Non-pigmented ciliary epithelial cell (primary cell): ENCODE data around the gene MCF2L2.

ENCODE experiments used
- DNase-seq: peaks from one replicate; pipeline ENCODE4 v3.0.0-alpha.2; 2010; ENCODE audit warnings: low read depth

Gene MCF2L2

DNA sequence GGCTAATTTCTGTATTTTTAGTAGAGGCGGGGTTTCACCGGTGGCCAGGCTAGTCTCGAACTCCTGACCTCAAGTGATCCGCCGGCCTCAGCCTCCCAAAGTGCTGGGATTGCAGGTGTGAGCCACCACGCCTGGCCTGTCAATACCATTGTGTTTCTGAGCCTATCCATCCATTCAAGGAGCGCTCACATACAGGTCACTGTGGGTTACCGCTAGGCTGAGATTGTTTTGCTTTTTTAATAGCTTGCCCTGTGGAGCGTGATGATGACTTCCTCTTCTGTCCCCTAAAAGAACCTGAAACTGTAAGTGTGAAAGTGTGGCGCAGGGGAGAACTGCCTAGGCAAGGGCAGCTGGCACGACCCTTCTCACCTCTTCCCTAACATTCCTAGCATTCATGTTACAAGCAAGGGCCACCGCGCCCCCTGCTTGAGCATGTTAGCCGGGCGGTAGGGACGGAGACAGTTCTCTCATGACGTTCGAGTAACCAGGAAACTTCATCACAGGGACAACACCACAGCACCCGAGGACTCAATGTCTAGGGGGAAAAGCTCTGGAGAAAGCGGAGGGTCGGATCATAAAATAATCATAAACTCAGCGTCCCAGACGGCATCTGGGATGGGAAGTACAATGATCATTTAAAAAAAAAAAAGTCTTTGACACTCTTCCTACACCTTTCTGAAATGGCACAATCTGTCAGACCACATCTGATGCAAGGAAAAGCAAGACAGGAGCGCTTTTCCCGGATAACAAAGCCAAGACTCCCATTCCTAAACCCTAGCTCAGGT is 266.7 kb downstream of the MCF2L2 start:
- DNase-seq, result no peak

DNA sequence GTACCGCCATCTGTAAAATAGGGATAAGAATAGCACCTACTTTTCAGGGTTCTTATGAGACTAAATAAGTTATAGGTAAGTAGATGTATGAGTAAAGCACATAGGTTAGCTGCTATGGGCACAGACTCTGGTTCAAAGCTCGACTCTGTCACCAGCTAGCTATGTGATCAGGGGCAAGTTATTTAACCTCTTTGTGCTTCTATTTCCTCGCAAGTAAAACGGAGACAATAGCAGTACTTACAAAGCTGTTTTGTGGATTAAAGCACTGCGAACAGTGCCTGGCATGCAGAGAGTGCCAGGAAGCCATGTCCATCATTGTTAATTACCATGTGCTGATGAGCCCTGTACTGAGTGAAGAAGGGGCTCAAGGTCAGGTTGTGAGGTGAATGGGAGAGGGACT is 267.8 kb downstream of the MCF2L2 start:
- no peak for DNase-seq

DNA sequence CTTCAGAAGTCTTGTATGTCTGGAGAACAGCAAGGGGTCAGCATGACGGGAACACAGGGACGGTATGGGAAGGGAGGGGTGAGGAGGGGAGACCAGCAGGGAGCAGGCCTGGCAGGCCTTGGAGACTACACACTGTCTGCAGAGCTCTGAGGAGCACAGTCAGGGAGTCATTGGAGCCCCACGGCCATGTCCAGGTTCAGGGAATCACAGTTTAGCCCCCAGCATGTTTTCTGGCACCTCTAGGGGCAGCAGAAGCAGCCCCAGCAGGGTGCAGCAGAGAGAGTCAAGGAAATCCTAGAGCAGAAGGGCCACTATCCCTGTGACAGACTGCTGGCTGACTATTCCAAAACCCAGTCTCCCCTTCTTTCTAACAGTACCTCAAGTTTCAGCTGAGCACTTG is 269.1 kb downstream of the MCF2L2 start:
- DNase-seq, result no peak

DNA sequence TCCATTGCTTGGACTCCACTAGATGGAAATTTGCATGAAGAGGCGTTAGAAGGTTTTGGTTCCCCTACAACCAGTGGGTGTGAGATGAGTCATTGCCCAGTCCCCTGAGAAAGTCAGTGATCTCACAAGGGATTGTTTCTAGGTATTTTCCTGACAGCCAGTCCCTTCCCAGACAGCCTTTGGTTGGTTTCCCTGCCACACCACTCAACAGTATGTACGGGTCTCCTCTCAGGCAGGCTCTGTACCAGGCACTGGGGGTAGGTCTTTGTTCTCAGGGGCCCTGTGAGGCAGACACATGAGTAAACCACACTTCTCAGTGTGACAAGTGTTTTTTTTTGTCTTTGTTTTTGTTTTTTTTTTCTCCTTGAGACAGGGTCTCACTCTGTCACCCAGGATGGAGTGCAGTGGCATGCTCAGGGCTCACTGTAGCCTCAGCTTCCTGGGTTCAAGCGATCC is 269.8 kb downstream of the MCF2L2 start:
- peak; percentile 68 for DNase-seq

DNA sequence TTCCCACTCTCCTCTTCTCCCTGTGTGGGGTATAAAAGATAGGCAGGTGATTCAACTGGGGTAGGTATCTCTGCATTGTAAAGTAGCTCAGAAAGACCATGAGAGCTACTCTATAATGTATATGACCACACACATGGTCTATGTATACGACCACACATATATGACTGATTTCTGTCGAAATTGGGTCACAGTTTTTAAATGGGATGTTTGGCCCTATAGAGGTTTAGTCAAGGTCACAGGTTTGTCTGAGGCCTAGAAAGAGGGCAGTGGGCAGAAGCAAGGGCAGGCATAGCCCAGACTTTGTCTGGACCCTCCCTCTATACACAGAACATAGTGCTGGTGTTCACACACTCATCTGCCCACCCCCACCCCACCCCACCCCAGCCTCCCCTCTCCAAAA is 270.3 kb downstream of the MCF2L2 start:
- DNase-seq, result no peak

DNA sequence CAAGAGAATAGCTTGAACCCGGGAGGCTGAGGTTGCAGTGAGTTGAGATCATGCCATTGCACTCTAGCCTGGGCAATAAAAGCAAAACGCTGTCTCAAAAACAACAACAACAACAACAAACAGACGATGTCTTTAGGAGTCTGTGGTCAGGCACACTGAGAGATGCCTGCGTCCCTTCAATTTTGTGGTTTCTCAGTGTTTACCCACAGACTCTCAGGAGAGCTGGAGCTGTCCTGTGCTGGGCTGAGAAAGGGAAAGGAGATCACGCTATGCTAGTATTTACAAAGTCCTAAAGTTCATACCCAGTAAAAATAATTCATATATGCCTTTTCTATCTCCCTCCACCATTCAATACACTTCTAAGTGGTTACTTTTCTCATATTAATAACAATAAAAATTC is 272.2 kb downstream of the MCF2L2 start:
- no peak for DNase-seq

DNA sequence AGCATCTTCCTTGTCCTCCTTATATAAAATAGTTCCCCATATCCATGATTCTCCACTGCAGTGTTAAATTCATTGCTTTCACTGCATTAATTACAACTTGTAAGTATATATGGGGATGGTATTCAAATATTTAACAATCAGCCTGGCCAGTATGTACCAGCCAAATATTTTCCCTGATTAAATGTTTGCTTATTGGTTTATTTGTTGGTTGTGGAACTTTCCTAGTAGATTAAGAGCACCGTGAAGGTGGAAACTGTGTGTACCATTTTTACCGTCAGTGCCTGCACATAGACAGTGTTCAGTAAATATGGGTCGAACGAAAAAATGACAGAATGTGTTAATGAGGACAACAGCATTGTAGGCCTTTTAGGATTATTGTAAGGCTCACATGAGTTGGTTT is 272.9 kb downstream of the MCF2L2 start:
- DNase-seq, result no peak

DNA sequence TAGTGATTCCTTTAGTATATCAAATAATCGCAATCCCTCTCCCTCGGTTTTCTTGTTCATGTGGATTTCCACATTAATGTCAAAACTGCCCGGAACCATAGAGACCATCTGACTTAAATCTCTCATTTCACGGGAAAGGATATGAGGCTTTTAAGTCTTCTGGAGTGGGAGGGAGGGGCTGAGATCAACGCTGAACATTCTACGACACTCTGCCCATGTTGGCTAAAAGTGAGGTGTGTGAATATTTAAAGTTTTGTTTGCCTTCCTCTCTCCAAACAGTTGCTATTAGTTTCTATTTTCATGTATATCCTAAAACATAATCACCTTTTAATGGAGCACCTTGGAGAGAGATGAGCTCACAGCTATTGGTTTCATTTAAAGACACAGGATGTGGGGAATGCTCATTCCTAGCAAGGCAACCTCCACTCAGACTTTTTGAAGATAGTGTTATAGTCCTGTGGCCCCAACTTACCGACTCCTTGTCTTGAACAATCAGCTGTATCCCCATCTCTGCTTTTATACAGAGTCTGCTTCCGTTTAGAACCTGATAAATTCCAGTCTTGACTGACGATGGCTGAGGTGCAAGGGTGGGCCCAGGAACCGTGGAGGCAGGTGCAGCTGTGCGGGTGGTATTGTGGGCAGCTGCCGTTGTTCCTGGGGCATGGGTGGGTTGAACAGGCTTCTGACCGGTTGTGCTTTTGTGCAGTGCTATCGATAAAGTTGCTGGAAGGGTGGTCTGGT is 275.0 kb downstream of the MCF2L2 start:
- no peak for DNase-seq

DNA sequence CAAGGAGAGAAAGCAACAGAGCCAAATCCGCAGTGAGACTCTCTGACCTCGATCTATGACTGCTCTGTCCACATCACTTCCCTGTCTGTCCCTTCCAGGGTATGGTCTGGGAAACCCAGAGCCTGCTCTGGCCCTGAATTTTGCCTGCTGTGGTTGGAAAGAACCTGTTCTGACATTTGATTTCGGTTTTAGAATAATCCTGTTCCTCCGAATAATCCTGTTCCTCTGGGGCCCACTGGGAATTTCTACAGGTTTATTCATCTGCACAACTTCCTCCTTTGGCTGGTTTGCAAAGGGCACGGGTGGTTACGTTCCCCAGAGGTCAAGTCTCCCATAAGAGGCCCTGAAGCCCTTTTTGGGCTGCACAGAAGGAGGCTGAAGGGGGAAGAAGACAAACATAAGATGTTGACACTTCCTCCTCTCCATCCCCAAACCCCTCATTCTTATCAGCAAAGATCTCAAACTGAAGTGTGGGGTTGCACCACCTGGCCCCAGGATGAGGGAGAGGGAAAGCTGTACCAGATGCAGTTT is 276.5 kb downstream of the MCF2L2 start:
- DNase-seq, result no peak

DNA sequence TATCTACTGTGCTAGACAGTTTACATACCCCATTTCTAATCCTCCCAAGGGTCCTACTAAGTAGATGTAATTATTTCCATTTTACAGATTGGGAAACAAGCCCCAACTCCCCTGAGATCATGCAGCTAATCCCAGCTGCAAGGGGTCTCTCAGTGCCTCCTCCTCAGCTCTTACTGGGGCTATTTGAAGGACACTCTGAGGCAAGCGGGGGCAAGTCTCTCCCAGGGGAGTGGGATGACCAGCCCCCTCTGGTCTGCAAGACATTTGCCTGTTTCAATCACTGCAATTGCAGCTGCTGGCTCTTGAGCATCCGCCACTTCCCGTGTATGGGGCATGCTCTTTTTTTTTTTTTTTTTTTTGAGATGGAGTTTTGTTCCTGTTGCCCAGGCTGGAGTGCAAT is 277.3 kb downstream of the MCF2L2 start:
- no peak for DNase-seq

DNA sequence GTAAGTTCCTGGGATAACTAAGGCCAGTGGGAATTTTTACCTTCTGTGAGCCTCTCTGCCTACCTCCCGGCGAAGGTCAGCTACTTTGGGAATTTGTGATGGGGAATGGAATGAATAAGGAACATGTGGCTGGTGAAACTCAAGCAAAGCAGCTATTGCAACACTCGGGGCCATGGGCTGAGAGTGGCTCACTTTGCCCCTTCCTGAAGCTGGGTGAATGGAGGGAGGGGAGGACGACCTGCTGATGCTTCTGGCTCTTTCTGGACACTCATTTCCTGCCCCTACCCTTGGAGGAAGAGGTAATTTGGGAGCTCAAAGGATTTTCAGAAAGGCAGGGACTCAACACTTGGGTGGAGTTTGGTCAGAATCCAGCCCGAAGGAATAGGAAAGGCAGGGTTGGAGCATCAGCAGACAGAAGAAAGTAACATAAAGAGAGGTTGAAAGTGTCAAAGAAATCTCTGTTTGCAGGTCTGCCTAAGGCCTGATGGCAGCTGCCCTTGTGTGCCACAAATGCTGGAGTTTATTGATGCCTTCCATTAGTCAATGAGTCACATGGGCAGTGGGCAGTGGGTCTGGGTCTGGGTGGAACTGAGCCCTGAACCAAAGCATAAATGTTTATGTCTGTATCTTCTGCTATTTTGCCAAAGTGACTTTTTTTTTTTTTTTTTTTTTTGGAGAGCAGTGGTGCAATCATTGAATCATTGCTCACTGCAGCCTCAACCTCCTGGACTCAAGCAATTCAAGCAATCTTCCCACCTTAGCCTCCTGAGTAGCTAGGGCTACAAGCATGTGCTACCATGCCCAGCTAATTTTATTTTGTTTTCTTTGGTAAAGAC is 278.3 kb downstream of the MCF2L2 start:
- no peak for DNase-seq

DNA sequence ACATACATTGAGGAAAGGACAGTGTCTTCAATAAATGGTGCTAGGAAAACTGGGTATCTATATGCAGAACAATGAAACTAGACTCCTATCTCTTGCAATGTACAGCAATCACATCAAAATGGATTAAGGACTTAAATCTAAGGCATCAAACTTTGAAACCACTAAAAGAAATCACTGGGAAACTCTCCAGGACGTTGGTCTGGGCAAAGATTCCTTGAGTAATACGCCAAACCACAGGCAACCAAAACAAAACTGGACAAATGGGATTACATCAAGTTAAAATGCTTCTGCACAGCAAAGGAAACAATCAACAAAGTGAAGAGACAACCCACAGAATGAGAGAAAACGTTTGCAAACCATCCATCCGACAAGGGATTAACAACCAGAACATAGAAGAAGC is 280.4 kb downstream of the MCF2L2 start:
- peak; percentile 60 for DNase-seq

DNA sequence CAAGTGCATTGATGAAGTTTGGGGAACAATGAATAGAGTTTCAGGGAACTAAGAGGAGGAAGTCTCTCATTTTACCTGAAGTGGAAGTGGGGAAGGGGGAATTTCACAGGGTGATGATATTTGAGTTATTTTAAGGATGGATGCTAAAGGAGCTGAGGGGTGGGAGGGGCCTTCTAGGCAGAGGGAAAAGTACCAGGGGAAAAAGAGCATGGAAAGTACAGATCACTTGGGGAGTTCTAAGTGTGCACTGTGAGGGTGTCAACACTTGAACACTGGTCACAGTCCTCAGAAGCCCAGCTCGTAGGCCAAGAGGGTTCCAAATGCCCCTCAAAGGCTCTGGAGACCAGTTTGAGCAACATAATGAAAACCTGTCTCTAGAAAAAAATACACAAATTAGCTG is 284.1 kb downstream of the MCF2L2 start:
- no peak for DNase-seq

DNA sequence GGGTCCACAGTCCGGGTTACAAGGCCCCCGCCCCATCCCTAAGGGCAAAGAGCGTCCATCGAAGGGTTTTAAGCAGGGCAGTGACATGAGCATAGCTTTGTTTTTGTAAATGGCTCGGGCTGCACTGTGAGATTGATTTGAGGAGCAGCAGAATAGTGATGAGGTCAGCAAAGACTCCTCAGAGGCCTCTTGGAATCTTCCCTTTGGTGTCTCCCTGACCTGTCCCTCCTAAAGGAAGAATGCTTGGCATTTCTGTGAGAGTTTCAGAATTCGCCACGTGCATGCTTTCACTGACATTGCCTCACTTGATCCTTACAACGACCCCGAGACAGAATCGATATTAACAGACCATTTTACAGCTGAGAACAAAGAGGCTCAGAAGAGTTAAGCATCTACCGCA is 286.2 kb downstream of the MCF2L2 start:
- DNase-seq, result no peak

DNA sequence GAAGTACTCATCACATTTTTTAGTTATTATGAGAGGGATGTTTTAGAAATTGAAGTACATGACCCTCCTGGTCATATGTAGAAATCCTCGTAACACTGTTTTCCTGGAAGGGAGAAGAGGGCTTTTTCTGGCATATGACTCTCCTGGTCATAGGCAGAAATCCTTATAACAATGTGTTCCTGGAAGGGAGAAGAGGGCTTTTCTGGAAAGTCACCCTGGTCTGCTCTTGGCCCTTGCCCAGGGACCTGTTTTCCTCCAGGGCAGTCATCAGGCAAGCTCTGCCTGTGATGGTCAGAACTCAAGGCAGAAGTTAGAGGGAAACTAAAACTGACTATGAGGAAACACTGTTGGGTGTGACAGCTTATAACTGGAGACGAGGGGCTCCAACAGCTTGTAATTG is 293.6 kb downstream of the MCF2L2 start:
- no peak for DNase-seq

DNA sequence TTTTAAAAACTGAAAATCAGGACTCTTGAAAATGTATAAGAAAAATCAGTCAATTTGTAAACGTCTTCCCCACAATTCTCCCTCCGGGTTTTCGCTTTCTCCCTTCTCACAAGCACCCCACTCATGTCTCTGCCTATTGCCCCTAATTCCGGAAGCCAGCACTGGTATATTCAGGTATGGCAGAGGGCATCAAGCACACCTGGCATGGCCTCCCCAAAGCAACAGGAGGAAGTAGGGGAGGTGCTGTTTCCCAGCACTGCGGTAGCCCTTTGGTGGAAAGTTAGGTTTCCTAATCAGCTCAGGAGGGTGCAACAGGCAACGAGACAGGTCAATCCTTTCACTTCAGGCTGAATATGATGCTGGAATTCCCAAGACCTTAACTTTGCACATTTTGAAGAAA is 296.0 kb downstream of the MCF2L2 start:
- DNase-seq, result no peak

DNA sequence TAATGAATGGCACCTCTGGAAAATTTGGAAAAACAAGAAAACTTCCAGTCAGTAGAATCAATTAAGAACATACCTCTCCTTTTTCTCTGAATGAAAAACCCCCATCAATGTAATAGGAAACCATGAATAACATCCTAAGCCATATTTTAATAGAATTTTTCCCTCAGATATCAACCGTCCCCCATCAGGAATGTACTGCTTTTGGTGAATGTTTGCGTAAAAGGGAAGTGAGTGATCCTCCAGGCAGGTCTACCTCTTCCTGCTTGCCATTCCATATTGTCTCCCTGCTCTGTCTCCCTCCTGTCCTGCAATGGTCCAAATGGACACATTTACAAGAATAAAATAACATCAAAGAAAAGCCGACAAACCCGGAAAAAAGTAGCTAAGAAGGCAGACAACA is 296.7 kb downstream of the MCF2L2 start:
- peak; percentile 76 for DNase-seq

DNA sequence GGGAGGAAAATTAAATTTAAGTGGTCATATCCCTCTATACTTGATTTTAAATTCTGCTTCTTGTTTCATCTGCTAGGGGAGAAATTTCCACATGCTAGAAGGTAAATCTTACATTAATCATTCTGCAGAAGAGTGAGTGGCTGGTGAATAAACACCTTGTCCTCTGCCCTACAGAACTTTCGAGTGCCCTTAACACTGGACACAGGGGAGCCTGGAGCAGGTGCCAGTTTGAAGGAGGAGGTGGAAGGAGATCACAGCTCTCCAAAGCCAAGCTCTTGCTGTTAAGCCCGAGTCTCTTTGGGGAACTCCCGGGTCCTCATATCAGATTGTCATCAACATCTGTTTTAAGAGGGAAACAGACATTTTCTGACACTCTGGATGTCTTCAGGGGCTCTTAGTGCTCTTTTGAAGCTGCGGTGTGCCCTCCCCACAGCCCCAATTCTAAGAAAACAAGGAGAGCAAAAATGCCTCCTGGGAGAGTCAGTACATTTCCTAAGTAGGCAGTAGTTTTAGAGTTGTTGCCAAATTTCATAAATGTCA is 297.2 kb downstream of the MCF2L2 start:
- no peak for DNase-seq

DNA sequence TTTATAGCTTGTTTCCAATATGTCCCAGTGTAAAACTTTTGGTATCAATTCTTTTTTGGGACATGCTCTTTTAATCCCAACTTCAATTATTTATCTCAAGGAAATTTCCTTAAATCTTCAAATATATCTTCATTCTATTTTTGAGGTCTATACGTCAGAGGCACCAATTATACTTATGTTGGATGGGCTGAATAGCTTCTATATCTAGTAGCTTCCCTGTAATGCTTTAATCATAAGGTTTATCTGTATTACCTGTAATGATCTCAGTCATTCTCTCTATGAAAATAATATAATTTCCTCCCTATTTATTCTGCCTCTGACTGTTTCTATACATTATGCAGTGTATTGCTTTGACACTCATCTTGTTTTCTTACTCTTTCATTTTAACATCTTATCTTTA is 299.2 kb downstream of the MCF2L2 start:
- no peak for DNase-seq

DNA sequence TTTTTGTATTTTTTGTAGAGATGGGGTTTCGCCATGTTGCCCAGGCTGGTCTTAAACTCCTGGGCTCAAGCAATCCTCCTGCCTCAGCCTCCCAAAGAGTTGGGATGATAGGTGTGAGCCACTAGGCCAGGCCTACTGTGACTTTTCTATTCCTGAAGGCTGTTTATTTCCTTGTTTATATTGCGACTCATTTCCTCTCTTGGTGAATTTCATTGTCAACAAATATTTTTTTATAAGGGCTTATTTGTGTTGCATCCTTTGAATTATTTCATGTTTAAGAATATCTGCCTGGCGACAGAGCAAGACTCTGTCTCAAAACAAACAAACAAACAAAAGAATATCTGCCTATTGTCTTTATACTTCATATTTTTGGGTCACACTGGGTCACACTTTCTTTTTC is 299.7 kb downstream of the MCF2L2 start:
- no peak for DNase-seq
